DMS79 (cell line): ENCODE measurements around the gene RFX3.

ENCODE experiments used
- DNase-seq: peaks from one replicate; lab custom pipeline; 2025; lab: John Stamatoyannopoulos, UW

RFX3 gene

DNA sequence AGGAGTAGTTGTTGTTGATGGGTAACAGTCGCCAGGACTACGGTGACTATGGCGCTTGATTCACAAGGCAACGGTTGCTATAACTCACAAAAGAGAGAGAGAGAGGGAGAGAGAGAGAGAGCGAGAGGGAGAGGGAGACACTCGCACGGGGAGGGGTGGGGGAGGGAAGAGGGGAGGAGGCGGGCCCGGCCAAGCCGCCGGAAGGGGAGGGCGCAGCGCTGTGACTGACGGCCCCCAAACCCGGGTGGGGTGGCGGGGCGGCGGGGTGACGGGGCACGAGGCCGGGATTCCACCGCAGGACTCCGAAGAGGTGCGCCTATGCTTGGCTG is at the start of gene RFX3:
RFX3 (minus strand) TSS at position 166 of the 329 bp plus-strand sequence. CDS start 130,413 bp downstream, outside the sequence.
- peak; percentile 81 for DNase-seq

- no peak for DNase-seq
Measured at GRCh38 chr9:3571500-3571899, 45.7 kb upstream of the RFX3 start.

DNA sequence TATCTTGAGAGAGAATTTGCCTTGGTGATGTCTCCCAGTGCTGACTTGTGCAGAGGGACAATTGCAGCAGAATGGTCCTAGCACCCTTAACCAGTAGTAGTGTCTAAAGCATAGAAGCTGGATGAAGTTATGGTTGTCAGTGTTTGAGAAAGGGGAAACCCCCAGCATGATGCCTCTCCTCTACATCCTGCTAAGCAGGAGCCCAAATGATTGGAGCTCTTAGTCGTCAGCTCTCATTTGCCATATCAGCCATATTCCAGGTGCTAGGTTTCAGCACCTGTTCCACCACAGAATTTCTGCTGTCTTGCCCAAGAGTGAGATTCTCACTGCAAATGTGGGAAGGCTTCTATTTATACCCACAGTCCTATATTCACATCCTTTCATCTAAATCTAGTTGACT is 43.7 kb upstream of the RFX3 start:
- DNase-seq = no peak

GRCh38 chr9:3567988-3568387 is 42.2 kb upstream of the RFX3 start:
- DNase-seq = no peak

DNA sequence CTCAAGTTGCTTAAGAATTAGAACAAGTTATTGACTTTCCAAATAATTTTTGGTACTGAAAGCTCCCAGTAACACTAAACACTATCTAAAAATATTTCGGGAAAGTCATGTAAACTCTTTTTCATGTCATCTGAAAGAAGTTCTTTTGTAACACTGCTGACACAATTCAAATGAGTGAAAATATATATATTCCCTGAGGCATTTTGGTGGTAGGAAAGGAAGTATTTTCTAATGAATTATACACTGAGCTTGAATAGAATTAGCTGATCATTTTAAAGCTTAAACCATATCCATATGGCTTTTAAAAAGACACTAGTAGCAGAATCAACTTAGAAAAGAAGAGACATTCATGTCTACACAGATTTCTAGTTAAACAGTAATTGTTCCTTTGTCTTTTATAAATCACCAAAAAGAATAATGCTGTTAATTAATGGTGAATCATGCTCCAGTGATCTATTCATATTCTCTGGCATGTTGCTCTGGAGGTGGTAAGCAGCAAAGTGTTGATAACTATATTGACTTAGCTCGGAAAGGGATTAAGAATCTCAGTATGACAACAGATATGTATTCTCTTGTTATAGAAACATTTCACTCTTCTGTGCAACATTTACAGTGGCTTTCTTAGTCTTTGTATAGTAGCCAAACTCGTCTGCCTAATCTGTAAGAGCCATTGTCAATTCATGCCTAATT is 27.4 kb upstream of the RFX3 start:
- no peak for DNase-seq

DNA sequence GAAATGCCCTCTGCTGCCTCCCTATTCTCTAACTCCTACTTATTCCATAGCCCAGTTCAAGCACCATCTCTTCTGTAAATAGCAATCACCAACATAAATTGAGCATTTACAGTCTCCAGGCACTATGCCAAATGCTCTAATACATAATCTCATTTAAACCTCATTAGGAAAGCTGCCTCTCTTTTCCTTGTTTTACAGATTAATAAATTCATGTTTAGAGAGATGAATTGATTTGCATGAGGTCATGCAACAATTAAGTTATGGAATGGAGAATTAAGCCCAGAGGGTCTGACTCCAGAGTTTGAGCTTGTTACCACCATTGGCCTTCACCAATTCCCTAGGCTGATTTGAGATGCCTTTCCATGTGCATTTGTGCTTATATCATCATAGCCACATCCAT is 23.4 kb upstream of the RFX3 start:
- no peak for DNase-seq

DNA sequence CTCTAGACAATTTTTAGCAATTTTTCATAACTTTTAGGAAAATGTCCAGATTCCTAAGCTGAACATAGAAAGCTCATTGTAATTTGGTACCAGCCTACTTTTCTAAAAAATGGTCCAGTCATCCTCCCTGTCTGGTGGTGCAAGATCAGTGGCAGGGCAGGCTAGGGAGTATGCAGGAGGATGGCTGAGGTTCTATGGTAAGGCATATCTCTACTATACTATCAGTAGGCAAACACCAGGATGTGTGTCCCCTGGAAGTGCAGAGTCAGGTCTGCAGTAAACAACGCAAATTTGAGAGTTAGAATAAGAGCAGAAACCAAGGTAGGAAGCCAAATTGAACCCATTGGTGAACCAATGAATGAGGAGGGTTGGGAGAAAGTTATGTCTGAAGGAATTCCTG is 22.8 kb upstream of the RFX3 start:
- no peak for DNase-seq

- DNase-seq = no peak
Measured at GRCh38 chr9:3541206-3541605, 15.4 kb upstream of the RFX3 start.

GRCh38 chr9:3534614-3535404 is 9.0 kb upstream of the RFX3 start:
- DNase-seq = no peak

DNA sequence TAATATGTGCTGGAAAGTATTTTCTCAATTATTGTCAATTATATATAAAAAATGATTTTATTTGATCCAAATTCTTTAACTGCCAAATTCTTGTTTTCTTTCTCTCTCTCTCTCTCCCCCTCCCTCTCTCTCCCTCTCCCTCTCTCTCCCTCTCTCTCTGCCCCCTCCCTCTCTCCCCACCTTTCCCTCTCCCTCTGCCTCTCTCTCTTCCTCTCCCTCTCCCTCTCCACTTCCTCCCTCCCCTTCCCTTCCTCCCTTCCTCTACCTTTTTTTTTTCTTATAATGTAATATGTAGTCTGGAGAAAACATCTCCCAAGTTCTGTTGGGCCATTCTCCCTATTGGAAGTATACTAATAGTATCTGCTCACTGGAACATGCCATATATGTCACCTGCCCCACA is 6.4 kb upstream of the RFX3 start:
- DNase-seq = no peak

DNA sequence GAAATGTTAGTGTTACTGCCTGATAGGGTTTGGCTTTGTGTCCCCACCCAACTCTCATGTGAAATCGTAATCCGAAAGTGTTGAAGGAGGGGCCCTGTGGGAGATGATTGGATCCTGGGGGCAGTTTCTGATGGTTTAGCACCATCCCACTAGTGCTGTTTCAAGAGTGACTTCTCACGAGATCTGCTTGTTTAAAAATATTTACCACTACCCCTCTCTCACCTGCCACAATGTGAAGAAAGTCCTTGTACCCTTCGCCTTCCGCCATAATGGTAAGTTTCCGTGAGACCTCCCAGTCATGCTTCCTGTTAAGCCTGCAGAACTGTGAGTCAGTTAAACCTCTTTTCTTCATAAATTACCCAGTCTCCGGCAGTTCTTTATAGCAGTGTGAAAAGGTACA is 2.6 kb upstream of the RFX3 start:
- peak; percentile 88 for DNase-seq

DNA sequence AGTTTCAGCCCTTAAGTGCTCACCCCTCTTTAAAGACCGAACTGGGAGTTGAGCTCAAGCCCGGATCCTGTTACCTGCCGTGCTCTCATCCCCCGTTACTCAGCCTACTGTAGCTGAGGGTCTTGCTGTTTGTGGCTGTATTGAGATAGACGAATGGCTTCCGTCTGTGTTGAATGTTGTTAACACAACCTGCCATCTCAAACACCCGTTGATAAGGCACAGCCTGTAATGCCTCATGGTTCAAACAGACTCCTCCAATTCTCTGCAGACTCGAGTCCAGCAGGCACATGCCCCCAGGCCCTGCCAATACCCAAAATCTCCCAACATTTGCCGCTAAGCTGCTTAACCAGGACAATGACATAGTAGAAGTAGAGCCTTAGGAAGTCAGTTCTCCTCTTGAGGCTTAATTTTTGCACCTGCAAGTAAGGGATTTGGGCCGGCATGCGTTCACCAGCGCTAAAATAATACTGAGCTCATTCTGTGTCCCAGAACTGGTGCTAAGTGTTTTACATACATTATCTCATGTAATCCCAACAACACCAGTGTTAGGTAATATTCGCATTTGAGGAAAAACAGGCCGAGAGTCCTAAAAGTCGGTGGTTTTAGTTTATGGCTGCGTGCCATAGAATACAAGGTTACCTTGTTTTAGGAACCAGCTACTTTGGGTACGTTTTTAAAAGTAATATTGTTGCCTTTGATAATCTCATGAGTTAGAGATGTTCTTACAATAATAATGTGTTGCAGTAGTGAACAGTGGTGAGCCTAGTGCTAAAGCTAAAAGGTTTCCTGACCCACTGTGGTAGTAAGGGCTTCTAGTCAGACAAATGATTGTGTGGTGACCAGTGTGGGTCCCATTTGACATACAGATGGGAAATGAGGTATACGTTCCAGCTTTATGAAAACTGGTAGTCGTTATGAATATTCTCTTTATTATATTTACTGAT is 1.5 kb upstream of the RFX3 start:
- DNase-seq = peak; percentile 75

DNA sequence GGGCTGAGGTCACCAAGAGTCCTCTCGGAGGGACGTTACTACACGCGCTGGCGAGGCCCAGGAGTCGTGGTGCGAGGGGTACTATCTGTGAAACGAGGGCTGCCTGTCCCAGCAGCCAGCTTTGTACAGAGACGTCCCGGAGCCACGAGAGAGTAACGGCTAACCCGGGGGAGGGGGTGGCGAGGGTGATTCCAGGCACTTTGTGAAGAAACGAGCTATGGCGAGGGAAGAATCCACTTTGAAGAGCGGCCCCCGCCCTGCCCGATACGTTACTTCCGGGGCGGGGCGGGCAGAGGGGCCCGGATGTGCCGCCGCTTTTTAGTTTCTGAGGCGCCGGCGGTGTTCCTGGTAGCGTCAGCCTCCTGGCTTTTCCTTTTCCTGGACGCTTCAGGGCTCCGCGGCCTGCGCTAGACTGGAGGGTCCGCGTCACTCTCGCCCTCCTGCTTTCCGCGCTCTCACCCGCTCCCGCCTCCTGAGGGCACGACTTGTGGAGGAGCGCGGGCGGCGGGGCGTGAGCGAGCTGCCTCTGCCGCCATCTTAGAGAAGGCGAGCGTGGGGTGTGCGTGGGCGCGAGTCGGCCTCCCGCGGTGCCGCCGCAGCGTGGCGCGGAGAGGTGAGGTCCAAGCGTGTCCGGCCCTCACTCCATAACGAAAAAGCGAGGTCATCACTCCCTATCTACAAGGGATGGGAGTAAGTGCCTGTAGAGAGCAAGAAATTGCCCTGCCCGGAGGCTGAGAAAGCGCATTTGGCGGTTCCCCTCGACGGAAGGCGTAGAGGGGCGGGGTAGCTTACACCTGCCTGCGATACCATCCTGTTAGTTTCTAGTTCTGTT is 580 bp upstream of the RFX3 start:
- peak; percentile 81 for DNase-seq

DNA sequence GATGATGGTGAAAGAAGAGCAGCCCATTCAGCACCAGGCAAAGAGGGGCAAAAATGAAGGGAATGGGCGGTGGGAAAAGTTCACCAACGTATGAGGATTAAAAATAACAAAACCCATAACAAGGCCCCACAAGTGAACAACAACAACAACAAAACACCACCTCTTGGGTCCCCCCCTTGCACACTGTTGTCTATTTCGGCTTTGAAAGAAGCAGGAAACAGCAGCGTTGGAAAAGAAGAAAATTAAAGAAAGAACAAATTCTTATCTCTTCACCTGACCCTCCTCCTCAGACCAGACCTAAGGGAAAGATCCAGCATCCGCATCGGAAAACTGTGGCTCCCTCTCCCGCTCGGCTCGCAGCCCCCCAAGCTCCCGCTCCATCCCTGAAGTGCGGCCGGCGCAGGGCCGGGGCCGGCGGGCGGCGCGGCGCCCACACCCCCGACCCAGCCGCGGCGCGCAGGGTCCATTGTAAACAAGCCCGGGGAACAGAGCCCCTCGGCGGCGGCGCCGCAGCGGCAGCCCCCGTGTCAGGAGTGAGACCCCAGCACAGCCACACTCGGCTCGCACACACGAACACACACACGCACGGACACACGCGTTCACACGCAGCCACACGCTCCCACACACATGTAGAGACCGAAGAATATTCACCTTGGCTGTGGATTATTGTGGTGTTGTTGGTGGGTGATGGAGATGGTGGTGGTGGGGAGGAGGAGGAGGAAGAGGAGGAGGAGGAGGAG is 535 bp downstream of the RFX3 start:
- DNase-seq = no peak

DNA sequence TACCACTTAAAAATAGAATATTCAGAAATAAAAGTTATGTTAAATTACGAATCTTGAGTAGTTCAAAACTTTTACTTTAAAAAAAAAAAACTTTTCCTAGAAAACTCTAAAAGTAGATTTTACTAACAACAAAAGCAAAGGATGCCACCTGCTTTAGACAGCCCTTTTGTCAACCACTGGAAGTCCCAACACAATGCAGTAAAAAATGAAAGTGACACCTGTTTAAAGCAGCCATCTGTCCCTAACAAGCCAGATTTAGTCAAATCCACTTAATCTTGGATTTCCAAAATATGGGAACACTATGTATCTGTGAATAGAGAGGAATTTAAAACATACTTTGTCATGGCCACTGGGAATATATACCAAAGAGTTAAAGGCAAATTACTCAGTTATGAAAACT is 3.8 kb downstream of the RFX3 start:
- no peak for DNase-seq

DNA sequence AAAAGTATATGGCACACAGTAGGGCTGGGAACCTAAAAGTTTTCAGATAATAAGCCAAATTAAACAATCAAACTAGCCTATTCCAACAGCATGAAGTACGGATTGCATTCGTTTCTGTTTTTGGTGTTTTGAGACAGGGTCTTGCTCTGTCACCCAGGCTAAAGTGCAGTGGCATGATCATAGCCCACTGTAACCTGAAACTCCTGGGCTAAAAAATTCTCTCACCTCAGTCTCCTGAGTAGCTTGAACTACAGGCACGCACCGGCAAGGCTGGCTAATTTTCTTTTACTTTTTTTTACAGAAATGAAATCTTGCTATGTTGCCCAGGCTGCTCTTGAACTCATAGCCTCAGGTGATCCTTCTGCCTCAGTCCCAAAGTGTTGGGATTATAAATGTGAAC is 5.2 kb downstream of the RFX3 start:
- no peak for DNase-seq

GRCh38 chr9:3517377-3518048 is 8.3 kb downstream of the RFX3 start:
- no peak for DNase-seq

DNA sequence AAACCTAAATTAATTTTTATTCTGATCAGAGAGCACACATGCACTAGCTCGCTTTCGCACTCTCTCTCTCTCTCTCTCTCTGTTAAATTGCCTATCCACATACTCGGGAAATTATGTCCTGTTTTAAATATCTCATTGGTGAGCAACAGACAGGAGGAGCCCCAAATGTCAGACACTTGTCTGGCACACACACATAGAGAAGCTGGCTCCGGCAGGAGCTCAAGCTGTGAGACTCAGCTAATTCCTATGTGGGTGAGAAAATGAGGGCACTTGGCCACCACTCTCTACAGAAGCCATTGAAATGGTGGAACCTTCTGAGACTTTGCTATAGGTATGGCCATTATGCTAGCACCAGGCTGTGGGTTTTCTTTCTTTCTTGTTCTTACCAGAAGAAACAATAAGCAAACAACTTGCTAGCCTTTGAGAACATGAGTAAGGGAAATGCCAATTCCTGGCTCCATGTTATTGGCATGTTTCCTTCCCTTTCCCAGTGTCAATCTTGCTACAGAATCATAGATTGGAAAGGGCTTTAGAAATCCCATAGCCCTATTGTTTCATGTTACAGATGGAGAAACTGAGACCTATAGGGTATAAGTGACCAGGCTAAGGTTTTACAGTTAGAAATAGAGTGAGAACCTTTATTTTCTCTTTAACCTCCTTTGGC is 9.0 kb downstream of the RFX3 start:
- no peak for DNase-seq

- DNase-seq = no peak
Measured at GRCh38 chr9:3515405-3515804, 10.4 kb downstream of the RFX3 start.

DNA sequence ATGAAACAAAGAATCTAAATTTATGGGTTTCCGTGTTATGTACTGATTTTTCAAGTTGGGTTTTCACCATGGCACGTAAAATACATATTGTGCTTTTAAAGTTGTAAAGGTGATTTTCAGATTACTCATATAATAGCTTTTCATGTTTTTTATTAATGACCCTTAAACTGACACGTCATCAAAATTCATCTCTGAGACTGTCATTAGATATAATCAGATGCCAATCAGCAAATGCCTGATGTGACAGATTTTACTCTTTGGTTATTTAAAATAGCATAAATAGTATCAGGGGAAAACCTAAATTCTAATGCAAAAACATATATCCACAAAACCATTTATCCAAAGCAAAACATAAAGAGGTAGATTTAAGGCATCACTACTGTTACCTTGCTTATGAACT is 11.0 kb downstream of the RFX3 start:
- no peak for DNase-seq
